OCI-LY7 (cell line): ENCODE results near the gene SMCO1. TPM values are rescaled to one million over a fixed set of nuclear protein-coding genes. Genes with fewer than 3 reads are reported as not detected.
"Not testable (repeated sequence)": the region's sequence is repeated elsewhere in the genome, so short reads cannot be mapped to it uniquely, and the experiment has no call there.

ENCODE experiments used
- BruUV-seq: library from RNA; stranded (reverse); fragments of 400-500 nt; replicated peaks from 2 replicates; lab custom pipeline; 2021; lab: Mats Ljungman, UMichigan
- CTCF ChIA-PET: fragments of 300-600 bp; sonication (Branson Sonifier 250); formaldehyde crosslinking; loops from one replicate; lab custom pipeline; 2022; ENCODE audit warnings: antibody characterized with exemption; ENCODE audit not compliant: unreplicated experiment; lab: Charles Lee
- POLR2A ChIA-PET: fragments of 300-600 bp; sonication (Branson Sonifier 250); formaldehyde crosslinking; loops from one replicate; lab custom pipeline; 2022; ENCODE audit warnings: antibody characterized with exemption; lab: Charles Lee
- DNase-seq: peaks from one replicate; pipeline ENCODE4 v3.0.0-alpha.2; 2015; ENCODE audit warnings: low spot score
- H2AFZ ChIP-seq: fragments of 200-600 bp; sonication (generic), shearing (Covaris generic); 2 replicates; pipeline ENCODE4 v1.6.1; 2014; ENCODE audit warnings: mild to moderate bottlenecking, antibody characterized with exemption, low read length, moderate library complexity
- H3K27ac ChIP-seq: fragments of 200-600 bp; sonication (generic); 2 replicates; pipeline ENCODE4 v1.5.1; 2014; ENCODE audit warnings: mixed run types, low read depth, mild to moderate bottlenecking, moderate library complexity, low read length, inconsistent platforms; ENCODE audit not compliant: poor library complexity, severe bottlenecking
- H3K36me3 ChIP-seq: fragments of 200-600 bp; sonication (generic); 2 replicates; pipeline ENCODE4 v1.6.1; 2014; ENCODE audit warnings: mild to moderate bottlenecking, antibody characterized with exemption, low read length, moderate library complexity, mixed read lengths; ENCODE audit not compliant: insufficient read depth
- H3K4me1 ChIP-seq: fragments of 200-600 bp; sonication (generic); 2 replicates; pipeline ENCODE4 v1.5.1; 2014; ENCODE audit warnings: mild to moderate bottlenecking, low read length; ENCODE audit not compliant: insufficient read depth, poor library complexity, severe bottlenecking
- H3K4me2 ChIP-seq: fragments of 200-600 bp; sonication (generic); 2 replicates; pipeline ENCODE4 v1.6.1; 2014; ENCODE audit warnings: mild to moderate bottlenecking, low read length
- H3K4me3 ChIP-seq: fragments of 200-600 bp; sonication (generic); 2 replicates; pipeline ENCODE4 v1.5.1; 2014; ENCODE audit warnings: mild to moderate bottlenecking, low read depth, low read length; ENCODE audit not compliant: poor library complexity, severe bottlenecking
- H3K79me2 ChIP-seq: fragments of 200-600 bp; sonication (generic); 2 replicates; pipeline ENCODE4 v1.6.1; 2016; ENCODE audit warnings: low read depth, mild to moderate bottlenecking, low read length, moderate library complexity, mixed read lengths; ENCODE audit not compliant: insufficient read depth
- H3K9me2 ChIP-seq: fragments of 200-600 bp; sonication (generic); 2 replicates; pipeline ENCODE4 v1.6.1; 2016; ENCODE audit warnings: mild to moderate bottlenecking, low read length, mixed read lengths; ENCODE audit not compliant: insufficient read depth
- H3K9me3 ChIP-seq: fragments of 200-600 bp; sonication (generic); 2 replicates; pipeline ENCODE4 v1.6.1; 2014; ENCODE audit warnings: mild to moderate bottlenecking, mixed run types, low read length, mixed read lengths
- H4K20me1 ChIP-seq: fragments of 200-600 bp; sonication (generic); 2 replicates; pipeline ENCODE4 v1.6.1; 2014; ENCODE audit warnings: mild to moderate bottlenecking, antibody characterized with exemption, low read length, moderate library complexity, mixed read lengths; ENCODE audit not compliant: insufficient read depth
- CTCF ChIP-seq: fragments of 200-600 bp; sonication (generic); conservative IDR thresholded peaks from 2 replicates; pipeline ENCODE4 v1.5.1; 2014; ENCODE audit warnings: mild to moderate bottlenecking, antibody characterized with exemption, low read length, moderate library complexity, mixed read lengths
- EZH2phosphoT487 ChIP-seq: fragments of 200-600 bp; sonication (generic); IDR thresholded peaks from 2 replicates; pipeline ENCODE4 v1.6.1; 2018; ENCODE audit warnings: low read depth, borderline replicate concordance, mild to moderate bottlenecking, mixed run types, antibody characterized with exemption, low read length, moderate library complexity, mixed read lengths
- intact Hi-C: fragments of 100-400 bp; cut with micrococcal nuclease; formaldehyde crosslinking; loops from one replicate; pipeline ENCODE4 v1.10.0; 2022; ENCODE audit not compliant: unreplicated experiment
- total RNA-seq, 2 experiments: library from RNA; depleted of rRNA in 1 of 2; stranded (reverse); fragments of >200 nt in 1 of 2; shearing (Covaris generic) in 1 of 2; gene quantifications; 2 replicates each; pipeline ENCODE4 v1.2.3, GENCODE V29; 2014 to 2022

SMCO1 gene
- total RNA-seq, 2 experiments from 2014 or later, result not detected

DNA sequence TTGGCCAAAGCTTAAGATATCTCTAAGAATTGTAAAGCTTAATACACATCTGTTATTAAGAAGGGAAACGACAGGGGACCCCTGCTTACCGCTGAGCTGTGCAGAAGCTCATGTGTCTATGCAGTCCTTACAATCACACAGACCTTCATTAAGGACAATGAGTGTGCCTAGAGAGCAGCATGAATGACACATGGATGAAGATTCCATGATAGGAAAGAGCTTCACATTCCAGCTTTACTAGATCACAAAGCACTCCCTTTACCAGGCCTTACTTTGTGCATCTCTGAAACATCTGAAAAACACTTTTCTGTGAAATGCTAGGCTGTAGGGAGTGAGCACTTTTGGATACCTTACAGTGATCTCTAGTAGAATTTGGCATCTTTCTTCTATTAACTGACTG lies 43.6 kb downstream of the SMCO1 start:
- CTCF ChIA-PET, result interaction anchor here (0.6 kb wide), 1 partner anchor 51 kb away, joined by 3 read pairs; no protein-coding TSS in a partner anchor
- Histone ChIP-seq H3K9me3 (no peaks in the 10 kb centered on the region), H3K27ac (no peak overlapping the region), H3K4me2 (no peak overlapping the region), H3K4me3 (no peak overlapping the region), H3K36me3 (peaks cover 74% of the 10 kb centered on the region), H3K79me2 (no peaks in the 10 kb centered on the region), H3K4me1 (no peaks in the 10 kb centered on the region), H3K9me2 (no peaks in the 10 kb centered on the region), H4K20me1 (no peaks in the 10 kb centered on the region), H2AFZ (no peak overlapping the region)
- TF ChIP-seq EZH2phosphoT487 (no peak), CTCF (no peak)
- BruUV-seq, result no TSS peak
- DNase-seq, result no peak
- POLR2A ChIA-PET, result interaction anchor here (0.5 to 1.1 kb wide), 4 partner anchors 10 to 404 kb away, joined by 3 read pairs; no protein-coding TSS in a partner anchor
- intact Hi-C loops, result no loop called here

DNA sequence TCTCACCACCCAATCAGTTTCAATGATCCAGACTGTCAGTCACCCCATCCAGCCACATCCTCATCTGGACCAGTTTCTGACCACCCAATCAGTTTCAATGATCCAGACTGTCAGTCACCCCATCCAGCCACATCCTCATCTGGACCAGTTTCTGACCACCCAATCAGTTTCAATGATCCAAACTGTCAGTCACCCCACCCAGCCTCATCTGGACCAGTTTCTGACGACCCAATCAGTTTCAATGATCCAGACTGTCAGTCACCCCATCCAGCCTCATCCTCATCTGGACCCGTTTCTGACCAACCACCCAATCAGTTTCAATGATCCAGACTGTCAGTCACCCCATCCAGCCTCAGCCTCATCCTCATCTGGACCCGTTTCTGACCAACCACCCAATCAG lies 45.0 kb downstream of the SMCO1 start:
- H3K4me1 ChIP-seq, H4K20me1 ChIP-seq, H3K79me2 ChIP-seq, DNase-seq, H3K9me2 ChIP-seq, H3K4me2 ChIP-seq, H3K9me3 ChIP-seq, H3K27ac ChIP-seq, H3K4me3 ChIP-seq, H2AFZ ChIP-seq, intact Hi-C loops, CTCF ChIA-PET, BruUV-seq: not testable (repeated sequence)
- POLR2A ChIA-PET, result interaction anchor here (1.5 kb wide), 1 partner anchor 8 kb away, joined by 4 read pairs; no protein-coding TSS in a partner anchor
- peaks cover 69% of the 10 kb centered on the region for H3K36me3 ChIP-seq

GRCh38 chr3:196463804-196464203 lies 51.3 kb downstream of the SMCO1 start:
- Histone ChIP-seq H3K9me2 (no peaks in the 10 kb centered on the region), H2AFZ (no peak overlapping the region), H3K79me2 (no peaks in the 10 kb centered on the region), H3K36me3 (peaks cover 11% of the 10 kb centered on the region), H3K9me3 (no peaks in the 10 kb centered on the region), H3K4me1 (no peaks in the 10 kb centered on the region), H4K20me1 (no peaks in the 10 kb centered on the region), H3K4me3 (no peak overlapping the region), H3K4me2 (no peak overlapping the region), H3K27ac (no peak overlapping the region)
- intact Hi-C loops, result no loop called here
- no peak for TF ChIP-seq EZH2phosphoT487
- no peak for TF ChIP-seq CTCF
- DNase-seq, result no peak
- BruUV-seq, result no TSS peak
- ChIA-PET POLR2A (no interaction called here), CTCF (no interaction called here)
